HG03354 (cell line): ENCODE data around the gene BACH2.
"Not testable (repeated sequence)": the region's sequence is repeated elsewhere in the genome, so short reads cannot be mapped to it uniquely, and the experiment has no call there.

Experiments
- ATAC-seq: cut with Tn5 transposase; IDR thresholded peaks from one replicate; pipeline ENCODE4 v1.9.1; 2021; ENCODE audit warnings: mild to moderate bottlenecking; ENCODE audit not compliant: unreplicated experiment, poor library complexity, severe bottlenecking

BACH2 gene

DNA sequence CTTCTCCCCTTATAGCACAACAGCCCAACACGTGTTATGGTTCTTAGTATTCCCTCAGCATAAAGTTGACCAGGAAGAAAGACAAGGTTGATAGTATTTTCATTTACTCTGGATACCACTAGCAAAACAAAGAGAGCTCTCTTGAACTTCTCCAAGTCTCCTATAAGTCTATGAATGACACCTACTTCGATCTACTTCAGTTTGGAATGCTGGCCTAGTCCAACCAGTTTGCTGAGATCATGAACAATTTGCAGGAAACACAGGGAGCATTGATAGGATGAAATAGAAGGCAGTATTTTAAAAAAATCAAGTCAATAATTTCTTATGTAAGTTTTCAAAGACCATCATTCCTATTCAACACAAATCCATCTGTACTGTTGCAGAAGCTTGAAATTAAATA, 308.8 kb downstream of the BACH2 start:
- no peak for ATAC-seq

DNA sequence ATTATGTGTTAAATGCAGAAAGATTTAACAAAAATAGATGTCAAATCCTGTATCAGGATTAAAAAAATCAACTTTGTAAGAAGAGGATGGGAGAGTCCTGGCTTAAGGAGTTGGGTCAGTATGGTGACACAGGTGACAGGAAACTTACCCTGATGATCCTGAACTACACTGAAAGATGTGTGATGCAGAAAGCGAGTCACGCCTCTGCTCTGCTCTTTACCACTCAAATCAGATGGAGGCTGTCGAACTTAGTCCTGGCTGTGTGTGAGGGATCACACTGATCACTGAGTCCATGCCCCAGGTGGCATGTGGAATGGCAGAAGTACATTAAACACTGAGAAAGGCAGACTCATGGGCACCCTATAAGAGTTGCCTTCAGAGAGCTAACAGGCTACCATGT, 309.5 kb downstream of the BACH2 start:
- no peak for ATAC-seq

DNA sequence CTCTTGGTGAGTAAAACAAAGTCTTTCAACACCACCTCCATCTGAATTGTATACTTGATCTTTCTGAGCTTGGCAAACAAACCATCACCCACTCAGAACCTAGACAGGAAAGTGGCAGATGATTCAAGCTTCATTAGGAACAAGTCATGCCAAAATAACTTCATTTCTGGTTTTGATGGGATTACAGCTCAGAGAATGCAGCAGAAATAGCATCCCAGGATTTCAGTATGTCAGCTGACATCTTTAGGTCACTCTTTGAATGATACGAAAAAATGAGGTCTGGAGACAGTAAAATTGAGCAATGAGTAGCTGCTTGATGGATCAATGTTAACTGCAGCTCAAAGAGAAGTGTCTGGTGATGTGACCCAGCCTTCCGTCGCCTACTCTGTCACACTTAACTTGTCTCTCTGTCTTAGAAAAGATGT, 310.0 kb downstream of the BACH2 start:
- no peak for ATAC-seq

DNA sequence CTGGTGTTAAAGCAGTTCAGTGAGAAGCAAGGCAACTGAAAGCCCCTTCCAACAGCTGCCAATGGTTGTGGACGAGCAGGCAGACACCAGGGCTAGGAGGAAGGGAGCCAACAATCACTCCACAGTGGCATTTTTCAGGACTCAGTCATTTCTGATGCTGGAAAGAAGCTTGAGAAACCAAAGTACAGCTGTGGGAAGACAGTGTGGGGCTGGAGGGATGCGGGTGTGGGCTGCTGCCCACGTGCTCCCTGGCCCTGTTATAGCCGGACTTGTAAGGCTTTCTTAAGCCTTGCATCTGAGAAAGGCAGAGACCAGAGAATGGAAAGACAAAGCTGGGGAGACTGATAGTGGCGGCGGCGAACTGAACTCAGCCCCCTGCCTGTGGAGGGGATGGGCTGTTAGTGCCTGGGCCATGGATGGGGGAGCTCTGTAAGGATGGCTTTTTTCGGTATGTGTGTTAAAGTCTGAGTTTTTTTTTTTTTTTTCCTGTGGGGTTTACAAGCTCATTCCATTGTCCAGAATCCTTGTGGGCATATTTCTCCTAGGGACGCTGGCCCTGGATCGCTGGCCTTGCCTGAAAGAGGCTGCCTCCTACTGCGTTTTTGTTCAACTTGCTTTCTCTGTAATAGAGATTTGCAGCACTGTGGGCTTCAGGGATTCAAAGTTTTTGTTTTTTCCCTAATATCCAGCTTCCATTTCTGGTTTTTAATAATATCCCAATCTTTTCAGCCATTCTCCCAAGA, 310.7 kb downstream of the BACH2 start:
- no peak for ATAC-seq

DNA sequence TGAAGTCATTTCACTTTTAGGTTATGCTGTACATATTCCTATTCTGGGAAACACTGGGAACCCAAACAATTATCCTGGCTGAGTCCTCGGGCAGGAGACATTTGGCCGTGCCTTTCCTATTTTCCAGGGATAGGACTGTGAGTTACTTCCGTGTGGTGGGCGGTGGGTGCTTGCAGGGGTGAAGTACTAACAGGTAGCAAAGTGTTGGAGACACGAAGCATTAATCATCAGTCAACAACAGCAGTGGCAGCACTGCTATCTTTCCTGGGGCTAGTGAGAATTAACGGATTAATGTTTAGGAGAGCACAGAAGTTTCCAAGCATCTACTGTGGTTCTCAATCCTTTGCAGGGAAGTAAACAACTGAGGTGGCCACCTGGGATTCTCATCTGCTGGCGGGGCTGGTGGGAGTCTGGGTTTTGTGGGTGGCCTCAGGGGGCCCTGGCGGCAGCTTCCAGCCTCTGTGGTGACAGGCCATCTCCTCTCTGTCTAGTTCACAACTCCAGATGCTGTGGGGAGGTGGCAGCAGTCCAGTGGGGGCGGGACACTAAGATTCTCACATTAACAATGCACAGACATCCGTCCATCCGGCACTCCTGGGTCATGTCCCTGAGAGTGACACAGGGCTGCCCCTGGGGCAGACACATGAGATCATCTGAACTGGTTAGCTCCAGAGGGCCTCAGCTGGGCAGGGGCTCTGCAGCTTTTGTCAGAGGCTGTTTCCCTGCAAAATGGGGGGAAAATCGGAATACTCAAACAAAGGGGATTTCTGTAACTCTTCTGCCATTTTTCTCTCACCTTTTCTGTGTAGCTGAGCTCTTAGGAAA, 311.5 kb downstream of the BACH2 start:
- ATAC-seq: no peak

DNA sequence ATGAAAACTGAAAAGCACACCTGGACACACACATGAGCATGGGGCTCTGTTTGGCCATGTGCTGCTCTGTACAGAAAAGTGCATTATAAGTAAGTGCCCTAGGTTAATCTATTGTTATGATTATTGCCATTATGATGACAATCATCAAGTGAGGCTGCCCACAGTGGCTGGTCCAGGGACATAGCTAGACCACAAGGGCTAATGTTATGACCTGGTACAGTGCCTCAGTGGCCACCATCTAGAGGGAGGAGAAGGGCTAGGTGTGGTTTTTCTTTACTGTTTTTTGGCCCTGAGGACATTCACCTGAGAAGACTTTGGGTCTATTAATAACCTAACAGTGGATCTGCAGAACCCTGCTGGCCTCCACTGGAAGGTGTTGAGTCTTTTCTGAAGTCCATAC, 316.3 kb downstream of the BACH2 start:
- ATAC-seq: no peak

DNA sequence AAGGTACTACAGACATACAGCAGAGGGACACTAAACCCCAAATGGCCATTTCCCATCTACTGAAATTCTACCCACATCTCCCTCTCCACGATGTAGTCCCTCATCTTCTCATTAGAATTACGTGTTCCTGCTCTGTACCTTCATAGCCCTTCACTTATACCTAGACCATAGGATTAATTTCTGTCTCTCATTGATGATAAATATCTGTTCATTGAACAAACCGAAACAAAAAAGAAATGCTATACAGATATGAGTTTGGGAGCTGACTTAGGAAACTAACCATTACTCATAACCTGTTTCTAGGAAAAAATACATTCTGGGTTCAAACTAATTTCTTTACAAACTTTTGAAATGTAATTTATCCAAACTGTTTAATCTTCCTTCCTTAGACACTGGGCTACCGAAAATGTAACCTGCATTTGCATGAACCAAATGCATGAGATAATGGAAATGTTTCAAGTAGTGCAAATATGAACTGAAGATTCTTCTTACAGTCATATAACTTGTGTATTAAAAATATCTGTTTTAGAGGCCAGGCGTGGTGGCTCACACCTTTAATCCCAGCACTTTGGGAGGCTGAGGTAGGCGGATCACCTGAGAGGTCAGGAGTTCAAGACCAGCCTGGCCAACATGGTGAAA, 317.0 kb downstream of the BACH2 start:
- no peak for ATAC-seq

DNA sequence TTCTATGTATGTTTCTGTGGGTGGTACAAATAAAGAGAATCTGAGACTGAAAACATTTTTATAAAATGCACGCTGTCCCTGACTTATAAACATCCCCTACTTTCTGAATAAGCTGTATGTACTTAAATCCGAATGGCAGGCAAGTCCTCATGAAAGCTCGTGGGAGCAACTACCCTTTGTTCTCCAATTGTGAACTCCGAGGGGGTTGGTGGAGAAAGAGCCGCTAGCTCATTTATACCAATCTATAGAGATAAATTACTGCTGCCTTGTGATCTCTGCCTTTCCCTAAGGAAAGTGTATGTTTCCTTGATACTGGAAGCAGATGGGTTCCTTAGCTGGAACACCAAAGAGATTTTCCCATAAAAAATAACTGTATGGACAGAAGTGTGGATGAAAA, 317.9 kb downstream of the BACH2 start:
- no peak for ATAC-seq

DNA sequence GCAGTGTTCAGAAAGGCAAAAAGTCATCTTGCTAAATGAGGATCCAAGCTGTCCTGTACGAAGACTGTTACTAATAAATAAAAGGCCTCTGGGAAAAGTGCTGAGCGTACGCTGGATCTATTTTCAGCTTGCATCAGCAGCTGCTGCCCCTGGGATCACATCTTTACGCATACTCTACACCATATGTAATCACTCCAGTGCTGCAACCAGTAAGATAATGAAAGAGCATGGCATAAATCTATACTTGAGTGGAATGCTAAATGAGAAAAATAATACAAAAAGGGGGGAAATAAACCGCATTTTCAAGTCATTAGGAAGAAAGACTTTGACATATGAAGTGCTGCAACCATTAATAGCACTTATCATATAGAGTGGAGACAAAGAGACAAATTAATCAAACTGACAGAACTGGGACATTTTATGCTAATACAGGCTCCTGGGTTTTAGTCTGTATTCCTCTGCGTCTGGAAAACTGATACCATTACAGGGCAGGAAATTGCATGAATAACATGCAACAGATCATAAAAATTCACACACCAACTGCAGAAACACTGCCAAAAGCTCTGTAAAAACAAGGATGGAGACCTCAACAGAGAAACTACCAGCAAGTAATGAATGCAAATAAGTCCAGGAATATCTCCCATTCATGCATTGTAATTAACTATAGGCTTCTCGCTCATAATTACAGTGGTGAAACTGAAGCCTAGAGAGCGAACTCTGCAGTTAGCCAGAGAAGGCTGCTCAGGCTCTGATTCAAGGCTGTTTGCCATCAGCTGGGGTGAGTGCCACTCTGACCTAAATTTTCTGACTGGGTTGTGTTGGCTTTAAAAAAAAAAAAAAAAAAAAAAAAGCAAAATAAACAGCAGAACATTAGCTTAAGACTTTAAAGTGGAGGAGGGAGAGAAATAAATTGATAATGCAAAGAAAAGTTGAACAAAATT, 318.6 kb downstream of the BACH2 start:
- ATAC-seq: no peak

DNA sequence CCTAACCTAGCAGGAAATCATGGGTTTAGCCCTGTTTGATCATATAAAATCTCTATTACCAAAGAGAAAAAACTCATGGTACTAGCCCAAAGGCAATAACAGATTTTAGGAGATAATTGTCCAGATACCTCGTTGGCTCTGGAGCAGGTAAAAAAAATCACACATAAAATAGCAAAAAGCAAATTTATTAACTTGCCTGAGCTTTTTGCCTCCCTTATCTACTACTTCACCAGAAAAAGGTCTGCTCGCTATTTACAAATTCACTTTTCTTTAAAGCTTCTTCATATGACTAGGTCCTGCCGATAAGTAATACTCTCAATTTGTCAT, 320.0 kb downstream of the BACH2 start:
- no peak for ATAC-seq

DNA sequence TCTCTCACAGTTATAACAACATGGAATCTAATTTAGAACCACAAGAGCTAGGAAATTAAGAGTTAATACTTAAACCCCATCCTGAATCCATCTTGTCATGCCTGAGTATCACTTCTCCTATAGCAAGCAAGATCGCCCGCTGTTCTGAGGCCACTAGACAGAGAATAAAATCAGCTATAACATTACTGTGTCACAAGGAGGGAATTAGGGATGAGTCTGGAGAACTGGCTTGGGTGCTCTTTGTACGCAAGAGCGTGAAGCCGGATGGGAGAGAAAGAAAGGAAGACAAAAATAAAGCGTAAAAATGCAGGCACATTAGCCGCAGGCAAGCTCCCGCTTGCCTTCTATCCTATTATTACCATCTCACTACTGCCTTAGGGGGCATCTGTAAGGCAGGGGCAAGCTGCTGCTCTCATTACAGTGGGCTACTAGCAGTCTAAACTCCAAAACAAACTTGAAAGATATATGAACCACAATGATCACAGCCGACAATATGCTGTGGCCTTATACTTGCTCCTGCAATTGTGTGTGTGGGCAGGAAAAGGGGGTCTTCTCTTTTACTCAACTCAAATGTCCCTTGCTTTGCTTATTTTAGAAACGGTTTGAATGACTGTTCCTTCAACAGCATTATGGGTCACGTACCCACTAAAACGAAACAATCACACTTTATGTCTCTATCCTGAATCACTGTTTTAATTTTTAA, 320.5 kb downstream of the BACH2 start:
- ATAC-seq: no peak

DNA sequence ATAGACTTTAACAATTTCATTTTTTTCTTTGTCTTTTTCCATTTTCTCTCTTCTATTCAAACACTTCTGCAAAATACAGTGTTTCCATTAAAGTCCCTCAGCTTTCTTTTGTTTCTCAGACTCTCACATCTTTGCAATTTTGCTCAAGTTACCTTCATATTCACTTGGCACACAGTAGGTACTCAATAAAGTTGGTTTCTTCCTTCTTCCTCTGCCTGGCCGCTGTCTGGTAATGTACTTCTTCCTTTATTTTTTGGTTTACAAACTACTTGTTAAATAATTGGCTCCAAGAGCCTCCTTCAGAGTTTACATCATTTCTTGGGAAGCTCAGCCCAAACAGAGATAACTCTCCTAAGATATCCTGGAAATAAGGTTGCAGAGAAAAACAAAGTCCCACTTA, 321.3 kb downstream of the BACH2 start:
- ATAC-seq: no peak

DNA sequence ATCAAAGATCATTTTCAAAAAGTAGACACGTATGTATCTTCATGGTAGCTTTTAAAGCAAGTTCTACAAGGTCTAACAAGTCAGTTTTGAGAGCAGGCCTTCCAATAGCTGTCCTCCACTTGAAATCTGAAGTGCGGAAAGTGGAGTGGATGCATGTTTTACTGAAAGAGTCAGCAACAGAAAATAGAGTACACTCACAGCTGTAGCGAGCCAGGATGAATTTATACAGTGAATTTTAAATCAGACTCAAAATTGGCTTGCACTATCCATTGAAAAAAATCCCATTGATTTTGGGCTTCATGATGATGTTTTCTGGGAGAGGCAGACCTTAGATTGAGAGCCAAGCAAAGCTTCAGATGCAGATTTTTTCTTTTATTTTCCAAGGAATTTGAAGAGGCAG, 321.8 kb downstream of the BACH2 start:
- ATAC-seq: no peak

DNA sequence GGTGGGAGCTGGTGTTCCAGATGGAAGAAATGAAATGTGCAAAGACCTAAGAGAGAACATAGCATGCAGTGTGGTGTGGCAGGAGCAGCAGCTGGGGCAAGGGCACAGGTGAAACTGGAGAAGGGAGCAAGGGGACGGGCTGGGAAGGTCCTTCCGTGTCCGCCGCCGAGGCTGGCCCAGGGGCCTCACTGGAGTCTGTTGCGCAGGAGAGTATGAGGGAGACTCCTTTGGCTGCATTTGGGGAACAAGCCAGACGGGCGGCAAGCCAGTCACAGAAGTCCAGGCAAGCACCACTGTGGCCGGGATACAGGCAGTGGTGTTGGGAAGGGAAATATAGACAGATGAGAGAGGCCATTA, 324.6 kb downstream of the BACH2 start:
- ATAC-seq: no peak

DNA sequence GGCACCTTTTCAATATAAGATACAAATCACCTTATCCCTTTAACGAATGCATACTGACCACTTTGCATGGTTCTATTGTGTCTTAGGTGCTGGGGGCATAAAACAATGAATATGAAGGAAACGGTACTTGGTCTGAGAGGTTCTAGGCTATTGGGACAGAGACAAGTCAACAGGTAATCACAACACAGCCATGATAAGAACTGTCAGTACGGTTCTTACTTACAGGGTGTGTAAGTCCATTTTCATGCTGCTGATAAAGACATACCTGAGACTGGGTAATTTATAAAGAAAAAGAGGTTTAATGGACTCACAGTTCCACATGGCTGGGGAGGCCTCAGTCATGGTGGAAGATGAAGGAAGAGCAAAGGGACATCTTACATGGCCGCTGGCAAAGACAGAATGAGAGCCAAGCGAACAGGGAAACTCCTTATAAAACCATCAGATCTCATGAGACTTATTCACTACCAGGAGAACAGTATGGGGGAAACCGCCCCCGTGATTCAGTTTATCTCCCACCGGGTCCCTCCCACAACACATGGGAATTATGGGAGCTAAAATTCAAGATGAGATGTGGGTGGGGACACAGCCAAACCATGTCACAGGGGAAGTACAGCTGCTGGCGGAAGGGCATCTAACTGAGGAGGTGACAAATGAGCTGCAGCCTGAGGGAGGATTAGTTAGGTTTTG, 325.2 kb downstream of the BACH2 start:
- not testable (repeated sequence) for ATAC-seq

DNA sequence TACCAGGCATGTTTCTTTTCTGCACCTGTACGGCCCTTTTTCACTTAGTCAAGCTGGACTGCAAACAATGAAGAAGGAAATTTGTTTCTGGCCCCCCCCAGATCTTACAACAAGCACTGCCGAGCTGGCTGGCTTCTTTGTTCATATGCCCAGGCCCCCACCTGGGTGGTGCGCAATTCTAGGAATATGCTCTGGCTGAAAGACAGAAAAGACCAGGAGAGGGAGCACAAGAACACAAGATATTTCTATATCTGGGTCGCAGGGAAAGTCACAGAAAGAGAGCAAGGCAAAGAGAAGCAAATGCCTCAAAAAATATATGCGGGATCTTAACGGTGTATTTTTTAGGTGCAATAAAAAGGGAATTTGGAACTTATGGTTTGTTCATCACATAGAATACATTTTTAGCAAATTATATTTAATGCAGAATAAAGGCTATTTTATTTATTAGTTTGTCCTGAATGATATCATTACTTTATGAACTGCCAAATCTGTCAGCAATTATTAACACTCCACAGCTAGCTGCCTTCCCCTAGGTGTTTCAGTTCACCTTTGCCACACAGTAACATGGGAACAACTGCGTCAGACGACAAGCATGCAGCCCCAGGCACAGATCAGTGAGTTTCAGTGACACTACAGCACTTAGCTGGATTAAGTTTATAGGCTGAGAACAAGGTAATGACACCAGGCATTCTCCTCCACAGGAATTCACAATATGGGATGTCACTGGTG, 325.9 kb downstream of the BACH2 start:
- ATAC-seq: no peak

DNA sequence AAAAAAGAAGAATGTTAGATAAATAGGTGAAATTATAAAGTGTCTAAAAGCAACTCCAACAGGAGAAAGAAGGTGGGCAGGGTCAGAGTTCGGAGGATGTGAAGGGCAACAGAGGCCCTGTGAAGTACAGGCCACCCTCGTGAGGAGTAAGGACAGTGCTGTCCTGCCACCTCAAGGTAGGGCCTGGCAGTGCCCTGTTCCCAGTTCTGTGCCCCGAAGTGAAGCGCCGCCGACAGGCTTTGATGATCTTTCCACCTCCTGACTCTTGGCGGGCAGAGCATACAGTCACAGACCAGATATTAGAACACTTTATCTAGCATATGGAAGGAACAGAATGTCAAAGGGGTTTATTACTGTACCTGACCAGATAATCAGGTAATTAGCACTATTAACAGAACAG, 326.6 kb downstream of the BACH2 start:
- no peak for ATAC-seq

DNA sequence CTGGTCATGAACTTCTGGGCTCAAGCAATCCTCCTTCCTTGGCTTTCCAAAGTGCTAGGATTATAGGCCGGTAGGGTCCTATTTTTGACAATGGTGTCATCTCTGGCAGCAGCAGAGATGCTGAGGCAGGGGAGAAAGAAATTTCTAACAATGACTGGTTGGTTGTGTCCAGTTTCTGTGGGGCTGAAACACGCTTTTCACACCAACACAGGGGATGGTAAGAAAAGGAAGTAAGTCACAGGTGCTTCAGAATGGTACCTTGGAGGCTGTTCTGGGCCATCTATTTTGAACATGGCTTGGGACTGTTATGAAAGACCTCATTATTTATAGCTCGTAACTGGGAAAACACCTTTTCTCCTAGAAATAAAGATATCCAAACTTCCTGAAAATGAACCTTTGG, 329.7 kb downstream of the BACH2 start:
- ATAC-seq: no peak
